ENCODE measurements around the gene IGDCC3.
"Not testable (repeated sequence)": the region's sequence is repeated elsewhere in the genome, so short reads cannot be mapped to it uniquely, and the experiment has no call there.

Gene IGDCC3

GRCh38 chr15:65368302-65369211 is 9.2 kb downstream of the IGDCC3 start:
- no peak for DNase-seq

- no peak for DNase-seq
Measured at GRCh38 chr15:65366122-65366892, 11.5 kb downstream of the IGDCC3 start.

GRCh38 chr15:65365229-65365628 is 12.6 kb downstream of the IGDCC3 start:
- DNase-seq: no peak

- no peak for DNase-seq
Measured at GRCh38 chr15:65363766-65364165, 14.0 kb downstream of the IGDCC3 start.

- DNase-seq: no peak
Measured at GRCh38 chr15:65363306-65363705, 14.5 kb downstream of the IGDCC3 start.

- DNase-seq: no peak
Measured at GRCh38 chr15:65362491-65362890, 15.3 kb downstream of the IGDCC3 start.

GRCh38 chr15:65361708-65362459 is 15.9 kb downstream of the IGDCC3 start:
- DNase-seq: no peak

- no peak for DNase-seq
Measured at GRCh38 chr15:65360506-65360905, 17.3 kb downstream of the IGDCC3 start.

GRCh38 chr15:65355988-65356353 is 21.8 kb downstream of the IGDCC3 start:
- no peak for DNase-seq

- no peak for DNase-seq
Measured at GRCh38 chr15:65355173-65355987, 22.4 kb downstream of the IGDCC3 start.

GRCh38 chr15:65354835-65355172 is 23.0 kb downstream of the IGDCC3 start:
- DNase-seq: no peak

GRCh38 chr15:65351972-65352371 is 25.8 kb downstream of the IGDCC3 start:
- not testable (repeated sequence) for DNase-seq

- DNase-seq: no peak
Measured at GRCh38 chr15:65349338-65349737, 28.5 kb downstream of the IGDCC3 start.

GRCh38 chr15:65347756-65348155 is 30.0 kb downstream of the IGDCC3 start:
- DNase-seq: not testable (repeated sequence)

GRCh38 chr15:65346856-65347598 is 30.8 kb downstream of the IGDCC3 start:
- DNase-seq: no peak

- no peak for DNase-seq
Measured at GRCh38 chr15:65344914-65345275, 32.9 kb downstream of the IGDCC3 start.

- DNase-seq: no peak
Measured at GRCh38 chr15:65344214-65344913, 33.4 kb downstream of the IGDCC3 start.

GRCh38 chr15:65343374-65343981 is 34.3 kb downstream of the IGDCC3 start:
- no peak for DNase-seq

GRCh38 chr15:65342493-65342892 is 35.3 kb downstream of the IGDCC3 start:
- DNase-seq: no peak

- DNase-seq: no peak
Measured at GRCh38 chr15:65339920-65340319, 37.9 kb downstream of the IGDCC3 start.

GRCh38 chr15:65339416-65339815 is 38.4 kb downstream of the IGDCC3 start:
- no peak for DNase-seq

All from COR-L47 (cell line).